Left lung (tissue), 10 donors: Measurements from ENCODE around the gene OR4S1. TPM values are rescaled to one million over a fixed set of nuclear protein-coding genes. Genes with fewer than 3 reads are reported as not detected.
"Not testable (repeated sequence)": the region's sequence is repeated elsewhere in the genome, so short reads cannot be mapped to it uniquely, and the experiment has no call there.

Source experiments
- ATAC-seq: fragments of 200-7000 bp; cut with Tn5 transposase; one replicate; pipeline ENCODE4 v1.9.1; 2020; ENCODE audit warnings: moderate library complexity
- DNase-seq, 4 donors: peaks; one replicate each; pipeline ENCODE4 v3.0.0-alpha.2; 2013 to 2020
- H3K27ac ChIP-seq, 2 donors: fragments of 200-600 bp; sonication (generic) in 1 of 2; one replicate each; pipeline versions ENCODE4 v1.5.0 to v1.8.0; 2020 to 2021
- H3K27me3 ChIP-seq, 2 donors: fragments of 200-600 bp; sonication (generic) in 1 of 2; one replicate each; pipeline versions ENCODE4 v1.5.0 to v1.8.0; 2020 to 2021
- H3K36me3 ChIP-seq, 2 donors: fragments of 200-600 bp; sonication (generic) in 1 of 2; one replicate each; pipeline versions ENCODE4 v1.5.0 to v1.8.0; 2020 to 2021
- H3K4me1 ChIP-seq, 2 donors: fragments of 200-600 bp; one replicate each; pipeline ENCODE4 v1.8.0; 2021
- H3K4me3 ChIP-seq, 2 donors: fragments of 200-600 bp; sonication (generic) in 1 of 2; one replicate each; pipeline versions ENCODE4 v1.5.0 to v1.8.0; 2020 to 2021; ENCODE audit warnings: mild to moderate bottlenecking in 1 of 2
- H3K9me3 ChIP-seq, 2 donors: fragments of 200-600 bp; sonication (generic) in 1 of 2; one replicate each; pipeline versions ENCODE4 v1.5.0 to v1.8.0; 2020 to 2021
- intact Hi-C, 2 donors: fragments of 100-400 bp; cut with DNase I; formaldehyde crosslinking; loops; one replicate each; pipeline versions ENCODE4 v1.11.2 to v1.14.2; 2022
- polyA plus RNA-seq, 6 donors: library from polyadenylated mRNA; unstranded; fragments of 120-200 nt; gene quantifications; one replicate each; pipeline ENCODE4 v1.2.1, GENCODE V29; 2013; ENCODE audit not compliant: insufficient read length in 6 of 6
- total RNA-seq, 2 donors: library from RNA; stranded (reverse); fragmentation: NEBNext Ultra II Directional; extraction: Animal tissue kit (Norgen Biotek cat#: 25700); gene quantifications; one replicate each; pipeline ENCODE4 v1.2.1, GENCODE V29; 2021
- TF ChIP-seq, protein P1 (sequence below), 2 donors: fragments of 200-600 bp; sonication (generic) in 1 of 2; IDR thresholded peaks; one replicate each; pipeline versions ENCODE4 v1.5.0 to v1.8.0; 2021; ENCODE audit warnings: antibody characterized with exemption in 2 of 2
- donor health status: DM: no; HTN: yes; CAD: no.
- donor health status: DM: no; HTN: no; CAD: no.

OR4S1 gene
- total and polyA plus RNA-seq, 8 donors, result not detected

GRCh38 chr11:48307760-48308386, 1.9 kb downstream of the OR4S1 start:
- Histone ChIP-seq H3K27me3 (no peaks in the 10 kb centered on the region), H3K9me3 (no peaks in the 10 kb centered on the region), H3K36me3 (no peaks in the 10 kb centered on the region), H3K4me1 (no peaks in the 10 kb centered on the region), H3K4me3 (no peak overlapping the region), H3K27ac (no peak overlapping the region)
- DNase-seq, result peak in 2 of 4 donors; percentile 20 to 41
- TF ChIP-seq, protein P1, sequence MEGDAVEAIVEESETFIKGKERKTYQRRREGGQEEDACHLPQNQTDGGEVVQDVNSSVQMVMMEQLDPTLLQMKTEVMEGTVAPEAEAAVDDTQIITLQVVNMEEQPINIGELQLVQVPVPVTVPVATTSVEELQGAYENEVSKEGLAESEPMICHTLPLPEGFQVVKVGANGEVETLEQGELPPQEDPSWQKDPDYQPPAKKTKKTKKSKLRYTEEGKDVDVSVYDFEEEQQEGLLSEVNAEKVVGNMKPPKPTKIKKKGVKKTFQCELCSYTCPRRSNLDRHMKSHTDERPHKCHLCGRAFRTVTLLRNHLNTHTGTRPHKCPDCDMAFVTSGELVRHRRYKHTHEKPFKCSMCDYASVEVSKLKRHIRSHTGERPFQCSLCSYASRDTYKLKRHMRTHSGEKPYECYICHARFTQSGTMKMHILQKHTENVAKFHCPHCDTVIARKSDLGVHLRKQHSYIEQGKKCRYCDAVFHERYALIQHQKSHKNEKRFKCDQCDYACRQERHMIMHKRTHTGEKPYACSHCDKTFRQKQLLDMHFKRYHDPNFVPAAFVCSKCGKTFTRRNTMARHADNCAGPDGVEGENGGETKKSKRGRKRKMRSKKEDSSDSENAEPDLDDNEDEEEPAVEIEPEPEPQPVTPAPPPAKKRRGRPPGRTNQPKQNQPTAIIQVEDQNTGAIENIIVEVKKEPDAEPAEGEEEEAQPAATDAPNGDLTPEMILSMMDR (IDR thresholded peaks at IDR 0.05), result peak; percentile 78 to 85
- peak; percentile 84 for ATAC-seq
- intact Hi-C loops, result no loop called here

DNA sequence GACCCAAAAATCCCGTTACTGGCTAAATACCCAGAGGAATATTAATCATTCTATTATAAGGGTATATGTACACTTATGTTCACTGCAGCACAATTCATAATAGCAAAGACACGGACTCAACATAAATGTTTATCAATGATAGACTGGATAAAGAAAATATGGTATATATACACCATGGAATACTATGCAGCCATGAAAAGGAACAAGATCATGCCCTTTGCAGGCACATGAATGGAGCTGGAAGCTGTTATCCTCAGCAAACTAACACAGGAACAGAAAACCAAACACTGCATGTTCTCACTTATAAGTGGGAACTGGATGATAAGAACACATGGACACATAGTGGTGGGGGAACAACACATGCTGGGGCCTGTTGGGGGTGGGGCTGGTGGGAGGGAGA, 7.6 kb downstream of the OR4S1 start:
- intact Hi-C loops, ATAC-seq: not testable (repeated sequence)

GRCh38 chr11:48319813-48320212, 13.8 kb downstream of the OR4S1 start:
- H3K27ac ChIP-seq, ATAC-seq, H3K4me3 ChIP-seq, H3K27me3 ChIP-seq, H3K4me1 ChIP-seq, intact Hi-C loops, DNase-seq, H3K9me3 ChIP-seq, H3K36me3 ChIP-seq: not testable (repeated sequence)

More for the DNA sequence above, 7.6 kb downstream of the OR4S1 start:
- not testable (repeated sequence) for H3K4me1 ChIP-seq, H3K9me3 ChIP-seq, H3K27ac ChIP-seq, H3K4me3 ChIP-seq, DNase-seq, H3K36me3 ChIP-seq, H3K27me3 ChIP-seq

- intact Hi-C loops, DNase-seq, H3K27me3 ChIP-seq, H3K27ac ChIP-seq, H3K4me1 ChIP-seq, H3K36me3 ChIP-seq, H3K9me3 ChIP-seq, ATAC-seq, H3K4me3 ChIP-seq: not testable (repeated sequence)
These were observed 18.6 kb downstream of the OR4S1 start, which contains the start of gene OR4C3 for GRCh38 chr11:48324620-48325019. Gene OR4C3 (plus strand): TSS chr11:48324920. CDS start chr11:48325022, 102 bp downstream.

GRCh38 chr11:48341466-48341865, 35.4 kb downstream of the OR4S1 start:
- H3K36me3 ChIP-seq, result no peaks in the 10 kb centered on the region
- intact Hi-C loops, result no loop called here
- H3K27me3 ChIP-seq, result no peaks in the 10 kb centered on the region
- TF ChIP-seq, protein P1 (IDR thresholded peaks at IDR 0.05), result no peak
- H3K9me3 ChIP-seq, result peaks cover 0 to 17% of the 10 kb centered on the region in 2 donors
- H3K4me3 ChIP-seq, result no peak overlapping the region
- no peak for ATAC-seq
- DNase-seq, result no peak
- H3K27ac ChIP-seq, result no peak overlapping the region
- H3K4me1 ChIP-seq, result no peaks in the 10 kb centered on the region

DNA sequence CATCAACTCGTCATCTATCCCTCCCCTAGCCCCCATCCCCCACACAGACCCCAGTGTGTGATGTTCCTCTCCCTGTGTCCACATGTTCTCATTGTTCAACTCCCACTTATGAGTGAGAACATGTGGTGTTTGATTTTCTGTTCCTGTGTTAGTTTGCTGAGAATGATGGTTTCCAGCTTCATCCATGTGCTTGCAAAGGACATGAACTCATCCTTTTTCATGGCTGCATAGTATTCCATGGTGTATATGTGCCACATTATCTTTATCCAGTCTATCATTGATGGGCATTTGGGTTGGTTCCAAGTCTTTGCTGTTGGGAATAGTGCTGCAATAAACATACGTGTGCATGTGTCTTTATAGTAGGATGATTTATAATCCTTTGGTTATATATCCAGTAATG, 36.5 kb downstream of the OR4S1 start:
- intact Hi-C loops, result not testable (repeated sequence)

DNA sequence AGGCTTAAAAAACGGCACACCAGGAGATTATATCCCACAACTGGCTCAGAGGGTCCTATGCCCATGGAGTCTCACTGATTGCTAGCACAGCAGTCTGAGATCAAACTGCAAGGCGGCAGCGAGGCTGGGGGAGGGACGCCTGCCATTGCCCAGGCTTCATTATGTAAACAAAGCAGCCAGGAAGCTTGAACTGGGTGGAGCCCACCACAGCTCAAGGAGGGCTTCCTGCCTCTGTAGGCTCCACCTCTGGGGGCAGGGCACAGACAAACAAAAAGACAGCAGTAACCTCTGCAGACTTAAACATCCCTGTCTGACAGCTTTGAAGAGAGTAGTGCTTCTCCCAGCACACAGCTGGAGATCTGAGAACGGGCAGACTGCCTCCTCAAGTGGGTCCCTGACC, 40.3 kb downstream of the OR4S1 start:
- H3K27me3 ChIP-seq, H3K4me1 ChIP-seq, ATAC-seq, H3K4me3 ChIP-seq, H3K36me3 ChIP-seq, H3K27ac ChIP-seq, DNase-seq, intact Hi-C loops: not testable (repeated sequence)
- H3K9me3 ChIP-seq, result peaks cover 0 to 26% of the 10 kb centered on the region in 2 donors

More for the DNA sequence above, 36.5 kb downstream of the OR4S1 start:
- not testable (repeated sequence) for DNase-seq, H3K4me3 ChIP-seq, H3K27me3 ChIP-seq, H3K4me1 ChIP-seq, H3K36me3 ChIP-seq, H3K27ac ChIP-seq, ATAC-seq
- H3K9me3 ChIP-seq, result peaks cover 0 to 21% of the 10 kb centered on the region in 2 donors

- Histone ChIP-seq H3K9me3 (peaks cover 0 to 21% of the 10 kb centered on the region in 2 donors), H3K27ac (no peak overlapping the region), H3K27me3 (no peaks in the 10 kb centered on the region), H3K4me1 (no peaks in the 10 kb centered on the region), H3K36me3 (no peaks in the 10 kb centered on the region), H3K4me3 (no peak overlapping the region)
- DNase-seq (no peak), ATAC-seq (no peak)
- intact Hi-C loops, result no loop called here
- TF ChIP-seq, protein P1 (IDR thresholded peaks at IDR 0.05), result no peak
These were observed 48.0 kb downstream of the OR4S1 start for GRCh38 chr11:48354013-48354412.
